WERI-Rb-1 (cell line): Measurements from ENCODE around the gene CLN6.
A peak's percentile ranks its signal among the peaks of the same experiment; 100 is the strongest.

Experiments
- DNase-seq: peaks from one replicate; pipeline ENCODE4 v3.0.0-alpha.2; 2020
- H3K27ac ChIP-seq: fragments of 250-450 bp; sonication (Bioruptor Pico); 2 replicates; pipeline ENCODE4 v1.5.1; 2020; ENCODE audit warnings: mild to moderate bottlenecking, moderate library complexity
- H3K27me3 ChIP-seq: fragments of 250-450 bp; sonication (Bioruptor Pico); 2 replicates; pipeline ENCODE4 v1.5.1; 2021; ENCODE audit warnings: mild to moderate bottlenecking, low read depth, moderate library complexity; ENCODE audit not compliant: insufficient read depth, severe bottlenecking
- H3K36me3 ChIP-seq: fragments of 250-450 bp; sonication (Bioruptor Pico); 2 replicates; pipeline ENCODE4 v1.5.1; 2020; ENCODE audit warnings: mild to moderate bottlenecking, moderate library complexity
- H3K4me3 ChIP-seq: 2 replicates; pipeline ENCODE4 v1.5.1; 2011; ENCODE audit warnings: low read depth, mild to moderate bottlenecking, control low read depth, low read length
- H3K9me3 ChIP-seq: fragments of 250-450 bp; sonication (Bioruptor Pico); 2 replicates; pipeline ENCODE4 v1.5.1; 2021; ENCODE audit warnings: mild to moderate bottlenecking, moderate library complexity; ENCODE audit not compliant: severe bottlenecking
- CTCF ChIP-seq: IDR thresholded peaks from 2 replicates; pipeline ENCODE4 v1.5.1; 2011; ENCODE audit warnings: low read depth, mild to moderate bottlenecking, control low read depth, inconsistent platforms, low read length

CLN6 gene

GRCh38 chr15:68261241-68261640 is 31.7 kb upstream of the CLN6 start:
- no peak for TF ChIP-seq CTCF
- no peak for DNase-seq
- H3K4me3 ChIP-seq: no peak overlapping the region
- H3K27ac ChIP-seq: no peak overlapping the region
- H3K27me3 ChIP-seq: no peaks in the 10 kb centered on the region
- H3K36me3 ChIP-seq: no peaks in the 10 kb centered on the region
- no peaks in the 10 kb centered on the region for H3K9me3 ChIP-seq

- DNase-seq: no peak
Measured at GRCh38 chr15:68259883-68260282, 30.4 kb upstream of the CLN6 start.

DNA sequence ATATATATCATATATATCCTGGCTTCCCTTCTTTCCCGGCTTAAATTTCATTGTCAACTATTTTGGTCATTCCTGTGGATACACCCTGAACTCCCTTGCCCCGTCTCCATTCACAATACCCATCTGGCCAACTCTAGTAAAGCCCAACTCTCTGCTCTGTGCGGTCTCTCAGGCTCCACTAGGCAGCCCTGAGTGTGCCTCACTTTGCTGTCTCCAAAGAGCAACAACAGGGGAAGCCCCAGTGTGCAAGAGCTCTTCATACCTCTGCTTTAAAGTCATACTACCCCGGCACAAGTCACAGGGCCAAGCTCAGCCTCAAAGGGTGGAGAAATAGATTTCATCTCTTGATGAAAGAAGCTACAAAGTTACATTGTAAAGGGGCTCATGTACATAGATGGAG is 29.2 kb upstream of the CLN6 start:
- no peaks in the 10 kb centered on the region for H3K27me3 ChIP-seq
- TF ChIP-seq CTCF: no peak
- H3K4me3 ChIP-seq: no peak overlapping the region
- no peaks in the 10 kb centered on the region for H3K36me3 ChIP-seq
- no peak for DNase-seq
- H3K27ac ChIP-seq: no peak overlapping the region
- no peaks in the 10 kb centered on the region for H3K9me3 ChIP-seq

More at GRCh38 chr15:68259883-68260282, 30.4 kb upstream of the CLN6 start:
- Histone ChIP-seq H3K4me3 (no peak overlapping the region), H3K9me3 (no peaks in the 10 kb centered on the region), H3K27me3 (no peaks in the 10 kb centered on the region), H3K27ac (no peak overlapping the region), H3K36me3 (no peaks in the 10 kb centered on the region)
- no peak for TF ChIP-seq CTCF

DNA sequence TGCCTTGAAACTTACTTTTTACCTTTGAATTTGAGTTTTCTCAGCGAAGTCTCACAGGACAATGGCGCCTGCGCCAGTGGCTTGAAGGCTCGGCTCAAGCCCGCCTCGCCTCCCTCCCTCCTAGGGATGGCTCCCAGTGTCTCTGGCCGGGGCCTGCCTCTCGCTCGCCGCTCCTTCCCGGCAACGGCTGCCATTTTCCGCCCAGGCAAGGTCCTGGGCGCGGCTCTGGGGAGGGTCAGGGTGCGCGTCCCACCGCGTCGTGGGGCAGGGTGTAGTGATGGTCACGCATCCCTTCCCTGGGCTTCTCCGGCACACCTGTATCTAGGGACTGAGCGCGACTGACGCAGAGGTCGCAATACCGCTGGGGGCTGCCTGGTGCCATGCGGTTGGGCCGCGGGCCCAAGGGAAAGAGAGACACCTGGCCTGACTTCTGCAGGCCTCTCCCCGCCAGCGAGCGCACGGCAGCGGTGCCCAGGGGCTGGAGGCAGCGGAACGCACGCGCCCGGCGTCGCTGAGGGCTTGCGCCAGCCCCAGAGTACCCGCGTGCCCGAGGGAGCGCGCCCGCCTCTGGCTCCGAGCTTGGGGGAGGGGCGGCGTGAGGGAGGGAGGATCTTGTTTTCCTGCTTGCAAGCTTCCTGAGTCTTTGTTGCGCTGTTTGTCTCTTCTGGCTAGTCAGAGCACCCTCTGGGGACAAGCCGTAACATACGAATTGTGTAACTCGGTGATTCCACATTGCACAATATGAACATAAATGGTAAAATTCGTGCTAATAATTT is 27.3 kb upstream of the CLN6 start:
- Histone ChIP-seq H3K36me3 (no peaks in the 10 kb centered on the region), H3K27me3 (no peaks in the 10 kb centered on the region), H3K9me3 (no peaks in the 10 kb centered on the region), H3K27ac (peak overlapping the region; percentile 45), H3K4me3 (peak overlapping the region; percentile 32)
- DNase-seq: peak; percentile 80
- no peak for TF ChIP-seq CTCF

DNA sequence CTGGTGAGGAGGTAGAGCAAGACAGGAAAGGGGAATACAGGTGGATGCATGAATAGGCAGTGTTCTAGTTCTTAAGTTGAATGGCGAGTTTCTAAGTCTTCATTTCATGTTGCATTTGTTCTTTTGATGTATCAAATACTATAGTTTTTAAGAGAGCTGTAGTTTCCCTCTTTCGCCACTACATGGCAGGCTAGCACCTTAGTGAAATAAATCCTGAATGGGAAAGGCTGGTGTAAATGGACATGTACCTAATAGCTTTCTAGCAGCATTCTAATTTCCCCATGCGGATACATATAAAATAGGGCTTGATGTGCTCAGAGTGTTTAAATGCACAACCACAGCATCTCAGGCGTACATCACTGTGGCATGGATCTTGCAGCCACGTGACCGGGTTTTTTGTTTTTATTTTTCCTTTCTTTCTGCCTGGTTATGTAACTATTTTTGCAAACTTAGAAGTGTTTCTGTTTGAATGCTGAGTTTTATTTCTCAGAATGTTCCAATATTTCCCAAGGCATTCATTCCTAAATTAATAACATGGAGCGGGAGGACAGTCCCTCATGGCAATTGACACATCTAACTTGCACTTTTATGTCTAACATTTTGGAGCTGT is 23.5 kb upstream of the CLN6 start:
- Histone ChIP-seq H3K27me3 (no peaks in the 10 kb centered on the region), H3K4me3 (no peak overlapping the region), H3K27ac (no peak overlapping the region), H3K36me3 (no peaks in the 10 kb centered on the region), H3K9me3 (peaks cover 7% of the 10 kb centered on the region)
- peak; percentile 49 for DNase-seq
- TF ChIP-seq CTCF: peak; percentile 59
